Measurements from ENCODE around the gene SH3BP5L. TPM values are rescaled to one million over a fixed set of nuclear protein-coding genes. Genes with fewer than 3 reads are reported as not detected.

Gene SH3BP5L
- total and polyA plus RNA-seq, 7 experiments from 2014 or later = 4.4 to 51.1 (median 28.3) TPM

- H3K36me3 Mint-ChIP-seq = peaks cover 0 to 32% (median 18%) of the 10 kb centered on the region in 5 donors
- DNase-seq = no peak
- peak overlapping the region in 3 of 9 donors; percentile 17 to 33 (median 21) for H3K27ac Mint-ChIP-seq
- H3K27me3 ChIP-seq (ENCODE audit: control insufficient read depth in 2 of 2, insufficient read depth in 2 of 2, low read length in 2 of 2) = no peaks in the 10 kb centered on the region
- H3K36me3 ChIP-seq (ENCODE audit: control insufficient read depth in 2 of 3, insufficient read depth in 3 of 3, low read length in 3 of 3) = peaks cover 6 to 88% (median 16%) of the 10 kb centered on the region in 3 experiments
- H3K4me1 Mint-ChIP-seq = peaks cover 0 to 9% (median 0%) of the 10 kb centered on the region in 7 donors
- H3K27ac ChIP-seq (ENCODE audit: low read depth, low read length) = no peak overlapping the region
- H3K4me3 ChIP-seq (ENCODE audit: low read length) = no peak overlapping the region
- ChIA-PET POLR2A (no interaction called here), CTCF (interaction anchor here (0.5 kb wide), 1 partner anchor 27 kb away, joined by 3 read pairs; no protein-coding TSS in a partner anchor)
- H3K4me3 Mint-ChIP-seq = no peak overlapping the region
- H3K27me3 Mint-ChIP-seq = no peaks in the 10 kb centered on the region
- no peak for ATAC-seq
- H3K9me3 ChIP-seq (ENCODE audit: control insufficient read depth in 2 of 3, low read length in 3 of 3) = no peaks in the 10 kb centered on the region
- no peaks in the 10 kb centered on the region for H3K9me3 Mint-ChIP-seq
- peaks cover 11 to 17% of the 10 kb centered on the region in 2 donors for H3K4me1 ChIP-seq (ENCODE audit: control insufficient read depth in 2 of 2, insufficient read depth in 2 of 2, low read length in 2 of 2)
- intact Hi-C loops (cut with micrococcal nuclease) = no loop called here
These were observed 23.9 kb upstream of the SH3BP5L start for GRCh38 chr1:248849637-248850036.

GRCh38 chr1:248849152-248849551 is 23.4 kb upstream of the SH3BP5L start:
- H3K4me3 ChIP-seq (ENCODE audit: low read length) = no peak overlapping the region
- no peak for DNase-seq
- Mint-ChIP-seq H3K36me3 (peaks cover 0 to 27% (median 15%) of the 10 kb centered on the region in 5 donors), H3K4me3 (no peak overlapping the region), H3K27me3 (no peaks in the 10 kb centered on the region), H3K4me1 (peaks cover 0 to 6% (median 0%) of the 10 kb centered on the region in 7 donors), H3K27ac (peak overlapping the region in 1 of 9 donors; percentile 17), H3K9me3 (no peaks in the 10 kb centered on the region)
- POLR2A ChIA-PET = interaction anchor here (1.4 kb wide), 1 partner anchor 23 kb away, joined by 3 read pairs; the partner anchor contains the start of gene SH3BP5L
- peaks cover 6 to 89% (median 16%) of the 10 kb centered on the region in 3 experiments for H3K36me3 ChIP-seq (ENCODE audit: control insufficient read depth in 2 of 3, insufficient read depth in 3 of 3, low read length in 3 of 3)
- no peak for ATAC-seq
- H3K4me1 ChIP-seq (ENCODE audit: control insufficient read depth in 2 of 2, insufficient read depth in 2 of 2, low read length in 2 of 2) = peaks cover 7 to 12% of the 10 kb centered on the region in 2 donors
- no peaks in the 10 kb centered on the region for H3K9me3 ChIP-seq (ENCODE audit: control insufficient read depth in 2 of 3, low read length in 3 of 3)
- CTCF ChIA-PET = interaction anchor here (0.5 kb wide), 1 partner anchor 27 kb away, joined by 3 read pairs; no protein-coding TSS in a partner anchor
- no peaks in the 10 kb centered on the region for H3K27me3 ChIP-seq (ENCODE audit: control insufficient read depth in 2 of 2, insufficient read depth in 2 of 2, low read length in 2 of 2)
- no peak overlapping the region for H3K27ac ChIP-seq (ENCODE audit: low read depth, low read length)
- intact Hi-C loops (cut with micrococcal nuclease) = no loop called here

- no peak overlapping the region for H3K27ac Mint-ChIP-seq
- Histone ChIP-seq H3K27me3 (ENCODE audit: control insufficient read depth in 2 of 2, insufficient read depth in 2 of 2, low read length in 2 of 2) (no peaks in the 10 kb centered on the region), H3K36me3 (ENCODE audit: control insufficient read depth in 2 of 3, insufficient read depth in 3 of 3, low read length in 3 of 3) (peaks cover 6 to 84% (median 16%) of the 10 kb centered on the region in 3 experiments), H3K27ac (ENCODE audit: low read depth, low read length) (no peak overlapping the region), H3K9me3 (ENCODE audit: control insufficient read depth in 2 of 3, low read length in 3 of 3) (no peaks in the 10 kb centered on the region), H3K4me1 (ENCODE audit: control insufficient read depth in 2 of 2, insufficient read depth in 2 of 2, low read length in 2 of 2) (peaks cover 1 to 7% of the 10 kb centered on the region in 2 donors), H3K4me3 (ENCODE audit: low read length) (no peak overlapping the region)
- H3K36me3 Mint-ChIP-seq = peaks cover 0 to 24% (median 11%) of the 10 kb centered on the region in 5 donors
- ATAC-seq = no peak
- H3K9me3 Mint-ChIP-seq = no peaks in the 10 kb centered on the region
- no peaks in the 10 kb centered on the region for H3K27me3 Mint-ChIP-seq
- ChIA-PET POLR2A (interaction anchor here (1.4 kb wide), 1 partner anchor 23 kb away, joined by 3 read pairs; the partner anchor contains the start of gene SH3BP5L), CTCF (no interaction called here)
- peaks cover 0 to 4% (median 0%) of the 10 kb centered on the region in 7 donors for H3K4me1 Mint-ChIP-seq
- DNase-seq = no peak
- no peak overlapping the region for H3K4me3 Mint-ChIP-seq
- intact Hi-C loops (cut with micrococcal nuclease) = no loop called here
These were observed 22.9 kb upstream of the SH3BP5L start for GRCh38 chr1:248848602-248849001.

- H3K9me3 Mint-ChIP-seq = no peaks in the 10 kb centered on the region
- Histone ChIP-seq H3K36me3 (ENCODE audit: control insufficient read depth in 2 of 3, insufficient read depth in 3 of 3, low read length in 3 of 3) (peaks cover 6 to 80% (median 16%) of the 10 kb centered on the region in 3 experiments), H3K27me3 (ENCODE audit: control insufficient read depth in 2 of 2, insufficient read depth in 2 of 2, low read length in 2 of 2) (no peaks in the 10 kb centered on the region), H3K4me3 (ENCODE audit: low read length) (no peak overlapping the region), H3K4me1 (ENCODE audit: control insufficient read depth in 2 of 2, insufficient read depth in 2 of 2, low read length in 2 of 2) (peaks cover 0 to 1% of the 10 kb centered on the region in 2 donors), H3K27ac (ENCODE audit: low read depth, low read length) (no peak overlapping the region), H3K9me3 (ENCODE audit: control insufficient read depth in 2 of 3, low read length in 3 of 3) (no peaks in the 10 kb centered on the region)
- ChIA-PET POLR2A (interaction anchor here (1.4 kb wide), 1 partner anchor 22 kb away, joined by 3 read pairs; the partner anchor contains the start of gene SH3BP5L), CTCF (no interaction called here)
- ATAC-seq (no peak), DNase-seq (peak in 1 of 9 donors; percentile 19)
- H3K27ac Mint-ChIP-seq = no peak overlapping the region
- H3K36me3 Mint-ChIP-seq = peaks cover 0 to 24% (median 11%) of the 10 kb centered on the region in 5 donors
- peaks cover 0 to 4% (median 0%) of the 10 kb centered on the region in 7 donors for H3K4me1 Mint-ChIP-seq
- intact Hi-C loops (cut with micrococcal nuclease) = no loop called here
- no peak overlapping the region for H3K4me3 Mint-ChIP-seq
- no peaks in the 10 kb centered on the region for H3K27me3 Mint-ChIP-seq
These were observed 22.3 kb upstream of the SH3BP5L start for GRCh38 chr1:248847956-248848561.

GRCh38 chr1:248847181-248847955 is 21.7 kb upstream of the SH3BP5L start:
- no peak overlapping the region for H3K27ac ChIP-seq (ENCODE audit: low read depth, low read length)
- intact Hi-C loops (cut with micrococcal nuclease) = no loop called here
- Mint-ChIP-seq H3K9me3 (no peaks in the 10 kb centered on the region), H3K4me3 (no peak overlapping the region), H3K4me1 (peaks cover under 1 to 4% (median 2%) of the 10 kb centered on the region in 7 donors), H3K27ac (no peak overlapping the region), H3K27me3 (no peaks in the 10 kb centered on the region), H3K36me3 (peaks cover 0 to 24% (median 11%) of the 10 kb centered on the region in 5 donors)
- peaks cover 6 to 81% (median 16%) of the 10 kb centered on the region in 3 experiments for H3K36me3 ChIP-seq (ENCODE audit: control insufficient read depth in 2 of 3, insufficient read depth in 3 of 3, low read length in 3 of 3)
- ATAC-seq (no peak), DNase-seq (no peak)
- no peaks in the 10 kb centered on the region for H3K27me3 ChIP-seq (ENCODE audit: control insufficient read depth in 2 of 2, insufficient read depth in 2 of 2, low read length in 2 of 2)
- ChIA-PET POLR2A (interaction anchor here (1.1 to 1.4 kb wide), 3 partner anchors 11 to 21 kb away, joined by 3 to 4 read pairs (median 4); partner anchors contain the start of genes SH3BP5L and ZNF692), CTCF (no interaction called here)
- no peaks in the 10 kb centered on the region for H3K9me3 ChIP-seq (ENCODE audit: control insufficient read depth in 2 of 3, low read length in 3 of 3)
- H3K4me3 ChIP-seq (ENCODE audit: low read length) = no peak overlapping the region
- H3K4me1 ChIP-seq (ENCODE audit: control insufficient read depth in 2 of 2, insufficient read depth in 2 of 2, low read length in 2 of 2) = no peaks in the 10 kb centered on the region

GRCh38 chr1:248844526-248844925 is 18.8 kb upstream of the SH3BP5L start:
- Histone ChIP-seq H3K4me1 (ENCODE audit: control insufficient read depth in 2 of 2, insufficient read depth in 2 of 2, low read length in 2 of 2) (peaks cover 0 to 2% of the 10 kb centered on the region in 2 donors), H3K27ac (ENCODE audit: low read depth, low read length) (no peak overlapping the region), H3K27me3 (ENCODE audit: control insufficient read depth in 2 of 2, insufficient read depth in 2 of 2, low read length in 2 of 2) (no peaks in the 10 kb centered on the region), H3K9me3 (ENCODE audit: control insufficient read depth in 2 of 3, low read length in 3 of 3) (no peaks in the 10 kb centered on the region), H3K36me3 (ENCODE audit: control insufficient read depth in 2 of 3, insufficient read depth in 3 of 3, low read length in 3 of 3) (peaks cover 5 to 57% (median 16%) of the 10 kb centered on the region in 3 experiments), H3K4me3 (ENCODE audit: low read length) (no peak overlapping the region)
- no peaks in the 10 kb centered on the region for H3K27me3 Mint-ChIP-seq
- H3K27ac Mint-ChIP-seq = peak overlapping the region in 2 of 9 donors; percentile 16 to 37
- DNase-seq (no peak), ATAC-seq (no peak)
- no peaks in the 10 kb centered on the region for H3K9me3 Mint-ChIP-seq
- H3K36me3 Mint-ChIP-seq = peaks cover 0 to 24% (median 11%) of the 10 kb centered on the region in 5 donors
- CTCF ChIA-PET = interaction anchor here (1.0 kb wide), 1 partner anchor 8 kb away, joined by 3 read pairs; no protein-coding TSS in a partner anchor
- H3K4me3 Mint-ChIP-seq = no peak overlapping the region
- peaks cover 16 to 30% (median 24%) of the 10 kb centered on the region in 7 donors for H3K4me1 Mint-ChIP-seq
- intact Hi-C loops (cut with micrococcal nuclease) = no loop called here
- POLR2A ChIA-PET = no interaction called here
